Kasumi-1 (cell line): ENCODE results near the gene MIPOL1.
"Not testable (repeated sequence)": the region's sequence is repeated elsewhere in the genome, so short reads cannot be mapped to it uniquely, and the experiment has no call there.

Source experiments
- DNase-seq, 2 experiments: peaks; one replicate each; lab custom pipeline; 2025; lab: John Stamatoyannopoulos, UW

Gene MIPOL1

GRCh38 chr14:37187840-37188577 lies 9.7 kb upstream of the MIPOL1 start:
- not testable (repeated sequence) for DNase-seq

DNA sequence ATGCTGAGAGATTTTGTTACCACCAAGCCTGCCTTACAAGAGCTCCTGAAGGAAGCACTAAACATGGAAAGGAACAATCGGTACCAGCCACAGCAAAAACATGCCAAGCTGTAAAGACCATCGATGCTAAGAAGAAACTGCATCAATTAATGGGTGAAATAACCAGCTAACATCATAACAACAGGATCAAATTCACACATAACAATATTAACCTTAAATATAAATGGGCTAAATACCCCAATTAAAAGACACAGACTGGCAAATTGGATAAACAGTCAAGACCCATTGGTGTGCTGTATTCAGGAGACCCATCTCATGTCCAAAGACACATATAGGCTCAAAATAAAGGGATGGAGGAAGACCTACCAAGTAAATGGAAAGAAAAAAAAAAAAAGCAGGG lies 8.0 kb upstream of the MIPOL1 start:
- DNase-seq = not testable (repeated sequence)

DNA sequence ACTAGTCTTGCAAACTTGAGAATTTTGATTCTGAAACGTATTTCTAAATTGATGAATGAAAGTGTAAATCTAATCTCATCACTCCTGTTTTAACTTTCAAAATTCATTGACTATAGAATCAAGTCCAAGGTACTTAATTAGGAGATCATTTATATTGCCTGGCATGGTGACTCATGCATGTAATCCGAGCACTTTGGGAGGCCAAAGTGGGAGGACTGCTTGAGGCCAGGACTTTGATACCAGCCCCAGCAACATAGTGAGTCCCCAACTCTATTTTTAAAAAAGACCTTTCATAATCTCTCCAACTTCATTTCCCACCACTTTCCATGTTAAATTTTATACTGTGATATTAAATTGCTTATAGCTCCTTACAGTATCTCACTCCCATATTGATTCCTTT lies 3.0 kb upstream of the MIPOL1 start:
- no peak for DNase-seq

GRCh38 chr14:37195327-37195726 lies 2.4 kb upstream of the MIPOL1 start:
- no peak for DNase-seq

DNA sequence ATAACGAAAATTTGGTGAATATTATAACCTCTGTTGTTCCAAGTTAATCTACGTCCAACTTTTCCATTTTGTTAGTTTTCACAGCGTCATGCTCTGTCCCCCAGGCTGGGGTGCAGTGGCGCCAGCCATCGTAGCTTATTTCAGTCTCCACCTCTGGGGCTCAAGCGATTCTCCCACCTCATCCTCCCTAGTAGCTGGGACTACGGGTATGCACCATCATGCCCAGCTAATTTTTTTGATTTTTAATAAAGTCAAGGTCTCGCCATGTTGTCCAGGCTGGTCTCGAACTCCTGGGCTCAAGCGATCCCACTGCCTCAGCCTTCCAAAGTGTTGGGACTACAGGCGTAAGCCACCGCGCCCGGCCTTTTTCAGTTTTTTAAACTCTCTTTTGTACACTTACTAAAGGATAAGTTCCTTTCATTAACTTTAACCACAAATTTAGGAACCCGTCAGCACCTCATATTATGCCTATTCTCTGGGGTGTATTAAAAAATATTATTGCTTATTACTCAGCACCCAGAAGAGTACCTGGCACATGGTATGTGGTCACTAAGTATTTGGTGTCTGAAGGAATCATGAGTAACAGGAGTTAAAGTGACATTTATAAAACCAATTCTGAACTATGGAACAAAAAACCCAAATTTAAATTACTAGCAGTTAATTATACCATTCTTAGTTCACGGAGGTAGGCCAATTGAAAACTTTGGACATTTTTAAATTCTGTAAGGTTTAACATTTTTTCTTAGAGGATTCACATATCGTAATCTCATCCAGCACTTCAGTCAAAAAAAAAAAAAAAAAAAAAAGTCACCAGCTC lies 925 bp upstream of the MIPOL1 start:
- DNase-seq = no peak

DNA sequence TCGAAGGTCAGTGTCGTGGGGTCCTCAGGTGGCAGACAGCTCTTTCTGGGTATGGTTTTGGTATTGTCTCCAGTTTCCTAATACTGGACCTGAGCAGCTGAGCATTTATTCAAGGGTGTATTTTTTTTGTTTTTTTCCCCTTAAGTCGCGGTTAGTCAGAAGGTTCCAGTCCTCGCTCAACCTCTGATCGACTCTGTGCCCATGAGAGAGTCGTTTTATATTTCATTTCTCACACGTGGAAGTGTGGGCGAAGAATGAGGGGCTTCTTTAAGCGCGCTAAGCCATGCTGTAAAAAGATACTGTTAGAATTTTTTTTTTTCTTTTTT lies 499 bp downstream of the MIPOL1 start:
- DNase-seq = no peak

DNA sequence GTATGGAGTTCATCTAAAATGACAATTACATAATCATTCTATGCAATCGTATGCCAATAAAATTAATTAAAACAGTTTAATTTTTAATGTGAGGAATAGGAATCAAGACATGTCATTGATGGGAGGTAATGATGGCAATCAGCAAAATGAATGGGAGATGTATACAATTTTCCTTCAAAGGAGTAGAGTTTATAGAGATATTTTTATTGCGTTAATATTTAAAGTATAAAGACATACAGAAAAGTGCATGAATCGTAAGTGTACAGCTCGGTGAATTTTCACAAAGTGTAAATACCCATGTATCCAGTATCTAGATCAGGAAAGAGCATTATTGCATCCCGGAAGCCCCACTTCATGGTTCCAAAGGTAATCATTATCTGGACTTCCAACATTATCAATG lies 1.2 kb downstream of the MIPOL1 start:
- no peak for DNase-seq

- no peak for DNase-seq
Measured at GRCh38 chr14:37201724-37202123, 4.0 kb downstream of the MIPOL1 start.

- no peak for DNase-seq
Measured at GRCh38 chr14:37202265-37202664, 4.5 kb downstream of the MIPOL1 start.

GRCh38 chr14:37202812-37203211 lies 5.1 kb downstream of the MIPOL1 start:
- DNase-seq = no peak

- DNase-seq = peak; percentile 1 to 3
Measured at GRCh38 chr14:37203423-37203822, 5.7 kb downstream of the MIPOL1 start.

DNA sequence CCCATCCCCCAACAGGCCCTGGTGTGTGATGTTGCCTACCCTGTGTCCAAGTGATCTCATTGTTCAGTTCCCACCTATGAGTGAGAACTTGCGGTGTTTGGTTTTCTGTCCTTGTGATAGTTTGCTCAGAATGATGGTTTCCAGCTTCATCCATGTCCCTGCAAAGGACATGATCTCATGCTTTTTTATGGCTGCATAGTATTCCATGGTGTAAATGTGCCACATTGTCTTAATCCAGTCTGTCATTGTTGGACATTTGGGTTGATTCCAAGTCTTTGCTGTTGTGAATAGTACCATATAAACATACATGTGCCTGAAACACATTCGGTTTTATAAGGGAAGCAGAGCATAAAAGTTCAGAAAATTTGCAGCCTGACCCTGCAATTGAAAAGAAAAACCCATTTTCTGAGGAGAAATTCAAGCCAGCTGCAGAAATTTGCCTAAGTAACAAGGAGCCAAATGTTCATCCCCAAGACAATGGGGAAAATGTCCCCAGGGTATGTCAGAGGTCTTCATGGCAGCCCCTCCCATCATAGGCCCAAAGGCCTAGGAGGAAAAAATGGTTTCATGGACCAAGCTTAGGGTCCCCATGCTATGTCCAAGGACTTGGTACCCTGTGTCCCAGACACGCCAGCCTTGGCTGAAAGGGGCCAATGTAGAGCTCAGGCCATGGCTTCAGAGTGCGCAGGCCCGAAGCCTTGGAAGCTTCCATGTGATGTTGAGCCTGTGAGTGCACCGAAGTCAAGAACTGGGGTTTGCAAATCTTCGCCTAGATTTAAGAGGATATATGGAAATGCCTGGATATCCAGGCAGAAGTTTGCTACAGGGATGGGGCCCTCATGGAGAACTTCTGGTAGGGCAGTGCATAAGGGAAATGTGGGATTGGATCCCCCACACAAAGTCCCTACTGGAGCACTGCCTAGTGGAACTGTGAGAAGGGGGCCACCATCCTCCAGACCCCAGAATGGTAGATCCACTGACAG lies 8.2 kb downstream of the MIPOL1 start:
- not testable (repeated sequence) for DNase-seq

DNA sequence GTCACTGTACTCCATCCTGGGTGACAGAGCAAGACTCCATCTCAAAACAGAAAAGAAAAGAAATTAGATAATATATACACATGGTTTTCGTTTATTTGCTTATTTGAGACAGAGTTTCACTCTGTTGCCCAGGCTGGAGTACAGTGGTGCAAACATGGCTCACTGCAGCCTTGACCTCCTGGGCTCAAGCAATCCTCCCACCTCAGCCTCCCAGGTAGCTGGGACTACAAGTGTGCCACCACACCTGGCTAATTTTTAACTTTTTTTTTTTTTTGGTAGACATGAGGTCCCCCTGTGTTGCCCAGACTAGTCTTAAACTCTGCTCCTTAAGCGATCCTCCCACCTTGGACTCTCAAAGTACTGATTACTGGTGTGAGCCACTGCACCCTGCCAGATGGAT lies 11.9 kb downstream of the MIPOL1 start:
- DNase-seq = not testable (repeated sequence)

DNA sequence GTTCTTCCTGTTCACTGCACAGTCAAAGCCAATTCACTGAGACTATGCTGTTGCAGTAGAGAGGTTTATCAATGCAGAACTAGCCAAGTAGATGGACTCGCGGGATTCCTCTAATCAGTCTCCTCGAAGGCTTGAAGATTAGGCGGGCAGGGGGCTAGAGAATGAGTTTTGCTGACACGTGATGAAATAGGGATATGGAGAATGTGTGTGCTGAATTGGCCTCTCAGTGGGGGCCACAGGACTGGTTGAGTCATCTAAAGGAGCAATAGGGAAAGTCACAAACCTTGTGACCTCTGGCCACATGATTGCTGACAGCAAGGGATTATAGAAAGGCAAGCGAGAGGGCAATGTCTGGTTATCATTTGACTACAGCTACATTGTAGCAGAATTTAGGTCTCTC lies 12.7 kb downstream of the MIPOL1 start:
- no peak for DNase-seq

DNA sequence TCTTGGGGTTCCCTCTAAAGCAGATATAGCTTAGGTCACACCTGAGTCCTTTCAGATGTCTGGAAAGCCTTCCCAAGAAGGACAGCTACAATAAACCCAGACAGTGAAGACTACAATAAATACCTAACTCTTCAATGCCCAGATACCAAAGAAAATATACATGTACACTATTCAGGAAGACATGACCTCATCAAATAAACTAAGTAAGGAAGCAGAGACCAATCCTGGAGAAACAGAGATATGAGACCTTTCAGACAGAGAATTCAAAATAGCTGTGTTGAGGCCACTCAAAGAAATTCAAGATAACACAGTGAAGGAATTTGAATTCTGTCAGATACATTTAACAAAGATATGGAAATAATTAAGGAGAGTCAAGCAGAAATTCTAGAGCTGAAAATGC lies 15.3 kb downstream of the MIPOL1 start:
- no peak for DNase-seq

DNA sequence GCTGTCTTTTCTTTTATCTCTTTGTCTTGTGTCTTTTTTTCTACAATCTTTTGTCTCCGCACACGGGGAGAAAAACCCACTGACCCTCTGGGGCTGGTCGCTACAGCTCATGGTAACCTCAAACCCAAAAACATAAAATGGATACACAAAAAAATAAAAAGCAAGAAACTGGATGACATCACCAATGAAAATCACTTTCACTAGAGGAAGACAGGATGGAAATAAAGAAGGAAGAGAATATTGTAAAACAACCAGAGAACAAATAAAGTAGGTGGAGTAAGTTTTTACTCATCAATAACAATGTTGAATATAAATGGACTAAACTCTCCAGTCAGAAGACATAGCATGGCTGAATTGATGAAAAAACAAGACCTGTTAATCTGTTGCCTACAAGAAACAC lies 17.6 kb downstream of the MIPOL1 start:
- no peak for DNase-seq

DNA sequence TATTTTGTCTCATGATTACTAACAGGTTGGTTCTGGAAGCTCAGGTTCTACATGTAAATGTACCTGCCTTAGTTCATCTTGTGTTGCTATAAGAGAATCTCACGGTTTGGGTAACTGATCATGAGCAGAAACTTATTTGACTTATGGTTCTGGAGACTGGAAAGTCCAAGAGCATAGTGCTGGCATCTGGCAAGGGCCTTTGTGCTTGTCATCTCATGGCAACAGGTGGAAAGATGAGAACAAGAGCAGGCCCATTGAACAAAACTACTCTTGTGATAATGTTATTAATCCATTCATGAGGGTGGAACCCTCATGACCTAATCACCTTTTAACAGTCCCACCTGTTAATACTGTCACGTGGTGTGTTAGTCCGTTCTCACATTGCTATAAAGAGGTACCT lies 23.3 kb downstream of the MIPOL1 start:
- DNase-seq = no peak

- no peak for DNase-seq
Measured at GRCh38 chr14:37223947-37224474, 26.3 kb downstream of the MIPOL1 start.

DNA sequence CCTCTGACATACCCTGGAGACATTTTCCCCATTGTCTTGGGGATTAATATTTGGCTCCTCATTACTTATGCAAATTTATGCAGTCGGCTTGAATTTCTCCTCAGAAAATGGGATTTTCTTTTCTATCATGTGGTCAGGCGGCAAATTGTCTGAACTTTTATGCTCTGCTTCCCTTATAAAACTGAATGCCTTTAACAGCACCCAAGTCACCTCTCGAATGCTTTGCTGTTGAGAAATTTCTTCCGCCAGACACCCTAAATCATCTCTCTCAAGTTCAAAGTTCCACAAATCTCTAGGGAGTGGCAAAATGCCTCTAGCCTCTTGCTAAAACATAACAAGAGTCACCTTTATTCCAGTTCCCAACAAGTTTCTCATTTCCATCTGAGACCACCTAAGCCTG lies 27.9 kb downstream of the MIPOL1 start:
- not testable (repeated sequence) for DNase-seq

DNA sequence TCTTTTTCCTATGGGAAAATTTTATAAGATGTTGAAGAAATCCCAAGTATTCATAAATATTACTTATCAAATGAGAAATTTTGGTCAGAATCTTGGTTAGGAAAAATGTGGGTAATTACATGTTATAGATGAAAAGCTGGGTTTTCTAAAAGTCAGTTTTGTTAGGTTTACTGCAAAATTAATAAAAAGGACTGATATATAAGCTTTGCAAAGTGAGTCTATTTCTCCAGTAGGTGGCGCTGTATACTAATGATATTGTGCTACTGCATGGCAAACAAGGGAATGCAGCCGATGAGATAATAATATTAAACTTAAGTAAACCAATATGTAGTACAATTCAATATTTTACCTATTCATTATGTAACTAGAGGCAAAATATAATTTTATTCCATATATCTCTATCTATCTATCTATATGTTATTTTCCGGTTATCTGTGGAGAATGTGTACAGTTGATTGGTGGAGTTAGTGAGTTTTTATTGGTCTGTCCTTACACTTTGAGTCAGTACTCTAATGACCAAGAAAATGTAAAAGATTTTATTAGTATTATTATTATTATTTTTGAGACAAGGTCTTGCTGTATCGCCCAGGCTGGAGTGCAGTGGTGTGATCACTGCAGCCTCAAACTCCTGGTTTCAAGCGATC lies 32.9 kb downstream of the MIPOL1 start:
- peak; percentile 60 to 88 for DNase-seq

DNA sequence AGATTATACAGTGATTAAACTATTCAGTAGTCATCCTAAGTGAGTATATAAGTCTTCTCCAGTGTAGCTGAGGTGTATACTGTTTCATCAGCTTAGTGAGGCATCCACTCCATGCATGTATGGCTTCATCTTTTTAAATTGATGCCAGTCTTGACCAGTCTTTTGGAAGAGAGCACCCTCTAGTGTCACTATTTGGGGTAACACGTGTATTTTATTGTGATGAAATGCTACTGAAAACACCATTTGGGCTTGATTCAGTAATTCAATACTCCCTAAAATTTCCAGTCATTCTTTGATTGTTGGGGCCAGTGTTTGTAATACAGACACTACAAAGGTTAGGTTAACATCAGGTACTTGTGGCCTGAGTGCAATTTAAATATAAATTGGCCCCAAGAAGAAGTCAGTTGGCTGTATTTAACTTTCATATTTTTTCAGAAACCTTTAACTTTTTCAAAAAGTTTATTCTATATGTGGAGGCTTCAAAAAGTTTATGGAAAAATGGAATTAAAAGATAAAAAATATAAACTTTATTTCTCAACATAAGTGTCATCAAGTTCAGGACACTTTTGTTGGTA lies 35.3 kb downstream of the MIPOL1 start:
- peak; percentile 53 to 62 for DNase-seq
